Stimulated activated CD4-positive, alpha-beta T cell treated with anti-CD3 and anti-CD28 coated beads, Interleukin-4, amount 100 ng/mL, for 1 hour (primary cell): ENCODE data around the gene SPATA45.

Source experiments
- DNase-seq: peaks from one replicate; pipeline ENCODE4 v3.0.0-alpha.2; 2020

The SPATA45 gene

DNA sequence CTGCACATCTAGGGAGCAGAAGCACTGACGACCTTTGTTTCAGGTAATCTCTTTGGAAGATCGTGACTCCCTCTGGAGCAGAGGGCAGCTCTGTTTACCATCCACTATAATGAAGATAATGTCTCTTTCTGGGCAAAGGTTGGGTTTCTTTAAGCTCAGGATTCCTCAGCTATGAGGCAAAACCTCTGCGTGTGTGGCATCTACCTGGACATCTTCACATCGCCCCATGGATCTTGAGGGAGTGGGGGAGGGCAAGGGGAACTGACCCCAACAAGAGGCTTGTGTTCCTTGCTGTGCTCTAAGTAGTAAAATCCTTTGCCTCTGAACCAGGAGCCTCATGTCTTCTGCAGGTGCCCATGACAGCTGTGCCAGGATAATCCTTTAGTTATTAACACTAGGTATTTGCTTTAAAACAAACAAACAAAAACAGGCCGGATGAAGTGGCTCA, 19.6 kb downstream of the SPATA45 start:
- DNase-seq = no peak

DNA sequence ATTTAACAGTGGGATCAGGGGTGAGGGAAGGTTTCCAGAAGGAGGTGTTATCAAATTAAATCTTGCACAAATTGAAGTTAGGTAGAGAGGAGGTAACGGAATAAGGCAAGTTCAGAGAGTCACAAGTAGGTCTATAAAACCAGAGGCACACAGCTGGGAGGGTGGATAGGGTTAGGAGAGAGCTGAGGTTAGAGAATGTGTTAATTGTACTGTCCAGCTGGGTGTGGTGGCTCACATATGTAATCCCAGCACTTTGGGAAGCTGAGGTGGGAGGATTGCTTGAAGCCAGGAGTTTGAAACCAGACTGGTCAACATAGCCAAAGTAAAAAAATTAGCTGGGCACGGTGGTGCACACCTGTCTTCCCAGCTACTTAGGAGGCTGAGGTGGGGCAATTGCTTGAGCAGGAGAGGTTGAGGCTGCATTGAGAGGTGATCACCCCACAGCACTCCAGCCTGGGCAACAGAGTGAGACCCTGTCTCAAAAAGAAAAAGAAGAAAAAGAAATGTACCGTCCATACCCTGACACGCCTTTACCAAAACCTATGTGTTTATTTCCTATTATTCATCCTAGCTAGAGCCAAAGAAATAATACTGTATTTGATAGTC, 20.2 kb downstream of the SPATA45 start:
- DNase-seq = no peak

DNA sequence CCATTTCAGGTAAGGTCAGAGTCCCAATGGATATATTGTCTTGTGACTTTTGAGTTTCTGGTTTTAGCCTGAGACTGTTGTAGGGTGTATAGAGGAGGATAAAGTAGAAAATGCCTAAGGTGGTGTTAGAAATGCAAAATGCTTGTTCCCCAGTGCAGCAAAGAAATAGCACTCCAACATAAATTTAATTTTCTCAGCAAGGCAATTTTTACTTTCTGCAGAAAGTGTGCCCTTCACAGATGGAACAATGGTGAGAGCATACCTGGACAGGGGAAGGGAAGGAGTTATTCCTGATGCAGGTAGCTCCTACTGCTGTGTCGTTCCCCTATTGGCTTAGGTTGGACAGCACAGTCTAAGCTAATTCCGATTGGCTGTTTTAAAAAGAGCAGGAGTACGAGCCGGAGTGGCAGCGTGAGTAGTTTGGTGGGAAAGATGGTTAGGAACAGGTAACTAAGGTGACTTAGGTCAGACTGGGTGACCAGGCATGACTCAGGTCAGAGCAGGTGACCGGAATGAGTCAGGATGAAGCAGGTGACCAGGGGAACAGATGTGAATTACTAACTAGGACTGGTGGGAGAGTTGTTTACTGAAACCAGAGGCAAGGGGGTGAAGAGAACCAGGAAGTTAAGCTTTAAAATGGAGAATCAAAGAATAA, 21.5 kb downstream of the SPATA45 start:
- DNase-seq = no peak

DNA sequence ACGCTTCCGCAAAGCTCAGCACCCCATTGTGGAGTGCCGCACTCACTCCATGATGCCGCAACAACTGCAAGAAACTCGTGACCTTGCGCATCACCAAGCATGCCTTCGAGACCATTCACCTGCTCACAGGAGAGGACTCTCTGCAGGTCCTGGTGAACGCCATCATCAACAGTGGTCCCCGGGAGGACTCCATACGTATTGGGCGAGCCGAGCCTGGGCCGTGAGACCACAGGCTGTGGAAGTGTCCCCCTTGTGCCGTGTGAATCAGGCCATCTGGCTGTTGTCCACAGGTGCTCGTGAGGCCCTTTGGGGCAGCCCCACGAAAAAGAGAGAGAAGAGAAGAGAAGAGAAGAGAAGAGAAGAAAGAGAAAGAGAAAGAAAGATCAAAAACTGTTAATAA, 23.2 kb downstream of the SPATA45 start:
- no peak for DNase-seq

DNA sequence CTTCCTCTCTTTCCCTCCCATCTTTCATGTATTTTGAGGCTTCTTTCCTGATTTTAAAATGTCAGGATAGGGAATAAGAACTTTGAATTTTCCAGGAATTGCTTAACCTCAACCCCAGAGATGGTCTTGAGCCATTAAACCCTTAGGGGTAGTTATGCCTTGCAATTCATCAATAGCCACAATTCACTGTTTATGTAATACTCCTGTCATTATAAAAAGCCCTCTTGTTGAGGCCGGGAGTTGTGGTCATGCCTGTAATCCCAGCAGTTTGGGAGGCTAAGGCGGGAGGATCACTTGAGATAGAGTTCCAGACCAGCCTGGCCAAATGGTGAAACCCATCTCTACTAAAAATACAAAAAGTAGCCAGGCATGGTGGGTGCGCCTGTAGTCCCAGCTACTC, 24.5 kb downstream of the SPATA45 start:
- no peak for DNase-seq

DNA sequence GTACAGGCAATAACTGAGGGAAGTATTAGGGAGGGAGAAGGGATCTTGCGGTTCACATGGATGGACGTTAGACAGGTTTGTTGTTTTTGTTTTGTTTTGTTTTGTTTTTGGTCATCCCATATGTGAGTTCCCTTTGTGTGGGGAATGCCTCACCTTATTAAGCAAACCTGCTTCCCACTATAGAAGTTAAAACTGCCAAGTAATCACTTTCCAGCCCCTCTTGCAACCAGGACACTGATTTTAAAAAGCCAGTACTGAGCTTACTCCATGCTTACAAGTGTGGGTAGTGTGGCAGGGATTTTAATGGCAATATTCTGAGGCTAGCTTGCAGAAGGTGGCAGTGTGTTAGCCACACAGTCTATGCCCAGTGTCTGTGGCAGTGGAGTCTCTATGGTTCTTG, 26.5 kb downstream of the SPATA45 start:
- DNase-seq = no peak

DNA sequence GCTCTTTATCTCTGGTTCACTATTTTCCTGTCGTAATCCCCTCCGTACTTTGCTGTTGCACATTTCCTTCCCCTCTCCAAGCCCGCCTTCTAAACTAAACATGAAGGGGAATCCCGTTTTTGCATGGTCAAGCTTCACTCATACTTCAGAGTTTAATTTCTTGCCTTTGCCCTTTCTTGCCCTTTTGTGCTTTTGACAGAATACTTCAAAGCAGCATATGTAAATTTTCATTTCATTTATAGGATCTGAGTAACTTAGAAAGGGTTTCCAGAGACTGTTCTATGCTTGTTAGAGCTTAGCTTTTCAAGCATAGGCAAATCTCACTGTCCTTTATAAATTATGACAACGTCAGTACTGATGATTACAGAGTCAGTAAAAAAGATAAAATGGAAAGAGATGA, 27.7 kb downstream of the SPATA45 start:
- no peak for DNase-seq

DNA sequence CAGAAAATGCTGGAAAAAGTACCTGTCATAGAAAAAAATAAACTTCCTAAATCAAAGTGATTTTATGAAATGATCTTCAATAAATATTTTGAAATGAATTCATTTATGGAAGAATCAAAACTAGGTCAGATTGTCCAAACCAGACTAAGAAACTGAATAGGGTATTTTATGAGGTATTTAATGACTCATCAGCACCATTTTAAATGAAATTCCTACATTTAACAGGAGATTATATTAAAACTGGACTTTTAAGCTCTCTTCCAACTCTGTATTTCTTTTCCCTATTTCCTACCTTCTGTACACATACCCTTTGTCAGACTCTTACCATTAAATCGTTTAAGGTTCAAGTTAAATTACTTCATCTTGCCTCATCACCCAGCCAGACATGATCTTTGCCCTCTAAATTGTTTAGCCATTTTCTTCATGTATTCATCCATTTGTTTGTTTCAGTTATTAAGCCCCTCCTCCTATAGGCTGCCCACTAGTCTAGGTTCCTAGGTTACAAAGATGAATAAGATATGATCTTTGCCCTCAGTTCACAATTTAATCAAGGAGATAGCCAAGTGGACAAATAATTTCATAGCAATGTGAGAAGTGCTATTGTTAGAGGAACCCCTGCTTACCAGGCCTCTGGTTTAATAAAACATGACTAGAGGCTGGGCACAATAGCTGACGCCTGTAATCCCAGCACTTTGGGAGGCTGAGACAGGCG, 30.7 kb downstream of the SPATA45 start:
- no peak for DNase-seq

DNA sequence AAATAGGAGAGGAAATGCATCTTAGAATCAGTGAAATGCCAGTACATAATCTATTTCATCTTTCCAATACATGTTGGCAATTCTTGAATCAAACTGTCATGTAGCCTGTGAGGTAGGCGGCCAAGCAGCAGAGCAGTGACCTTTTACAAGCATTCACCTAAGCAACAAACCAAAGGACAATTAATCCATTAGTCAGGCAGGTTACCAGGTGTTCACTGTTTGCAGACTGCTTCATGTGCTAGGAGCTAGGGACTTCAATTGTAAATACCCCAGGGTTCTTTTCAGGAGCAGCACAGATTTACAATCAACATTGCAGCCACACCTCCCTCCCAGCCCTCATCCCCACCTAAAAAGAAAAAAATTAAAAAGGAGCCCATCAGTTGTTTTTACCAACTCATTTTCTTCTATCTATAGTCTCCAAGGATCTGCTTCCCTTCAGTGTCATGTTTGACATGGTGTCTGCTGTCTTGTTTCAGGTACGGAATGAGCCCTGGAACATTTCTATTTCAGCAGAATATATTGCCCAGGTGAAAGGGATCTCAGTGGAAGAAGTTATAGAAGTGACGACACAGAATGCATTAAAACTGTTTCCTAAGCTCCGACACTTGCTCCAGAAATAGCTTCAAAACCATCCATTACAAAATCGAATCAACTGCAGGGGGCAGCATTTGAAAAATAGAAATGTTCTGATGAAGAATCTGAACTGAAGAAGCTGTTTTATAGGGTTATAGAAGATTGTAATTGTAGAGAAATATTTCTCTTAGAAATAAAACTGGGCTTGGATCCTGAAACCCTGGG, 32.7 kb downstream of the SPATA45 start:
- no peak for DNase-seq

DNA sequence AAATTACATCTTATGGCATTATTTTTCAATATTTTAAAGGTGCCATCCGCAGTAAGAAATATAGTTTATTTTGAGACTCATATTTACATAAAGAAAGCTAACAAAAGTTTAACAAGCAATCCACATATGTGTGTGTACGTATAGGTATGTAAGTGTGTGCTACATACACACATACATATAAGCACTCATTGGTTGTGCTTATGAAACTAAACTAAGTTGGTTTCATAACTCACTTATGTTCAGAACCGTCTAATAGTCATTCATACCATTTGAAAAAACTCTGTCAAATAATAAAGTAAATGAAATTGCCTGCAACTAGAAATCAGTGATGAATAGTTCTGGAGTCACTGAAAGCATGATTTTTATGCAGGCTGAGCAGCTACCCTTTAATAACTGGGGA, 41.7 kb downstream of the SPATA45 start:
- no peak for DNase-seq

DNA sequence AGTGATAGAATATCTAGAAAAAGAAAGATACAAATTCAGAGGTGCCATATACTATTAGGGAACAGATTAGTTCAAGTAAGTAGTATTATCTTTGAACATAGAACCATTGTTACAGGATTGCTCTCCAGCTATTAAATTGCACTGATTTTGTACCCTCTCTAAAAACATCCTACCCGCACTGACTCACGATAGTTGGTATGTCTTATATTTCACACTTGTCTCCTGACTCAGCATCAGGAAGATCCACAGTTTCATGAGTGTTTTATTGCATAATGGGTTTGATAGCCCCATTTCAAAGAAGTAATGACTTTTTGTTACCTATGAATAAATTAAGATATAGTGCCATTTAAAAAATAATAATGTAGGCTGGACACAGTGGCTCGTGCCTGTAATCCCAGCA, 49.8 kb downstream of the SPATA45 start:
- DNase-seq = no peak

DNA sequence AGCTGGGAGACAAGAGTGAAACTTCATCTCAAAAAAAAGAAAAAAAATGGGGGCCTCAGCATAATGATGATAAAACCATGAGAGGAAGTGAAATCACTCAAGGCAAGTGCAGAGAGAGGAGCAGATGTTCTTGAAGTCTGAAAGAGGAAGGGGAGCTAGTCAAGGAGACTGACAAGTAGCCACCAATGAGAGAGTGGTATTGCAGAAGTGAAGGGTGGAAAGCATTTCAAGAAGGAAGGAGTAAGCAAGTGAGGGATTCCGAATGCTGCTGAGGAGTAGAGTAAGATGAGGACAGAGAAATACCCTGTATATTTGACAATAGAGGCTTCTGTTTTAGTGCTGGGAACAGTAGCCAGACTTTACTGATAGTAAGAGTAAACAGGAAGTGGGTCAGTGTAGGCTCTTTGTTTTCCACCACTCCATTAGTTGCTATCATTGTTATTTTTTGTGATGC, 52.9 kb downstream of the SPATA45 start:
- DNase-seq = no peak

DNA sequence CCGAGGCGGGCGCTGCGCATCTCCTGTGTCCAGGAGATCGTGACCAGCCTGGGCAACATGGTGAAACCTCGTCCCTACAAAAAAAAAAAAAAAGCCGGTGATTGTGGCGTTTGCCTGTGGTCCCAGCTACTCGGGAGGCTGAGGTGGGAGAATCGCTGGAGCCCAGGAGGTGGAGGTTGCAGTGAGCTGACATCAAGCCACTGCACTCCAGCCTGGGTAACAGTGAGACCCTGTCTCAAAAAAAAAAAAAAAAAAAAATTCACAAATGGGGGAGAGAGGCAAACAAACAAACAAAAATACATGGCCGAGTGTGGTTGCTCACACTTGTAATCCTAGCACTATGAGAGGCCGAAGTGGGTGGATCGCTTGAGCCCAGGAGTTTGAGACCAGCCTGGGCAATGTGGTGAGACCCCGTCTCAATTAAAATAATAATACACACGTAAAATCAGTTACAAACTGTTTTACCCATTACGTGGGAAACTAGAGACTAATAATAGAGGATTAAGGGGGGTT, 55.0 kb downstream of the SPATA45 start:
- no peak for DNase-seq

DNA sequence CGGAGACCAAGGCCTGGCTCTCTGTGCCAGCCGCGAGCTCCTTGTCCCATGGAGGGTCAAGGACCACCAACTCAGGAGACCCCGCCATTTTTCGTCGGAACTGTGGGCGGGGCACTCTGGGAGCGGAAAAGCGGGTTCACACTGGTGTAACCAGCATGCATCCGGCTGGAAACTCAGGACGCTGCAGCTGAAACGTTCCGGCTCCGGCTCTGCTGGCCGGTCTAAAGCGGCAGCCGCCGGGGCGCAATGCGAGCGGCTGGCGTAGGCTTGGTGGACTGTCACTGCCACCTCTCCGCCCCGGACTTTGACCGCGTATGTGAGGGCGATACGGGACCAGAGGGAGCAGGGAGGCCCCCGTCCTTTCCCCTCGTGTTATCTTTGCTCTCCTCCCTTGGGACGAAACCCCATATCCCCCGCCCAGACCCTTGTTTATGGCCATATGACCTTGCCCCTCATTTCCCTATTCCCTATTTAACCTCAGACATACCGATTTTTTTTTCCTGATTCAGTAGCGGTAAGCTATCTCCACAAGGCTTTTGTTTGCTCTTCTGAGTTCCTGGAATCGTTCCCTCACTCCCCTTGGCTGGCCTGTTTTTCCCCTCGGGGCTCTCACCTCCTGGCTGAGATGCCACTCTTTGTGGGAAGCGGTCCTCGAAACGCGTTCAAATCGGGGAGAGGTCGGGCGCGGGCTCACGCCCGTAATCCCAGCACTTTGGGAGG, 55.6 kb downstream of the SPATA45 start, which contains the start of the genes NSL1 and TATDN3:
Gene NSL1 (minus strand): TSS at position 102 of the 720 bp plus-strand sequence. CDS start 14 bp downstream, at position 88.
Gene TATDN3 (plus strand): TSS at position 219 of the 720 bp plus-strand sequence. CDS start 28 bp downstream, at position 247.
- peak; percentile 96 for DNase-seq

DNA sequence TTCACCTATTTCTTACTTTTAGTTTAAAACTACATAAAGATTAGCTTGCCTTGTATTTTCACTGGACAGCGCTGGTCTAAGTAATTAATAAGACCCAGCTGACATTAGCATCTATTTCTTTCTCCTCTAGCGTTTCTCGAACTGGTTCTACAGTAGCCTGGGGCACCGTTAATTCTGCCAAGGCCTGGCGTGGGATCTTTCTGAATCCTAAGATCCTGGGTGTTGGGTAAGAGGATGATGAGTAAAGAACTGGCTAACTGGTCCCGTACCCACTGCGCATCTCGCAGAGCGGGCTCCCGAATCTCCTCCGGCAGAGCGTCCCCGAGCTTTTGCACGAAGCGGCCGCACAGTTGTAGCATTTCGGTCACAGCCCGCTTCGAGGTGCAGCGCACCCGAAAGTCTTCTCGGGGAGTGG, 56.2 kb downstream of the SPATA45 start:
- DNase-seq = no peak

DNA sequence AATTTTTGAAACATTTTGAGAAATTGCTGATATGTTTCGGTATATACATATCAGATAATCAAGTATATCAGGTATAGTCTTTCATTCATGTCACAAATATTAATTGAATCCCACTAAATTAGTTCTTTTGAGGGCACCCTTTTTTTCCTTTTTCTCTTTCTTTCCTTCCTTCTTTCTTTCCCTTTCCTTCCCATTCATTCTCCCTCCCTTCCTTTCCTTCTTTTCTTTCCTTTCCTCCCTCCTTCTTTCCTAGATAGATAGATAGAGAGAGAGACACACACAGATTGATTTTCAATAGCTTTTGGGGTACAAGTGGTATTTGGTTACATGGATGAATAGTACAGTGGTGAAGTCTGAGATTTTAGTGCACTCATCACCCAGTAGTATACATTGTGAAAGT, 61.6 kb downstream of the SPATA45 start:
- no peak for DNase-seq

DNA sequence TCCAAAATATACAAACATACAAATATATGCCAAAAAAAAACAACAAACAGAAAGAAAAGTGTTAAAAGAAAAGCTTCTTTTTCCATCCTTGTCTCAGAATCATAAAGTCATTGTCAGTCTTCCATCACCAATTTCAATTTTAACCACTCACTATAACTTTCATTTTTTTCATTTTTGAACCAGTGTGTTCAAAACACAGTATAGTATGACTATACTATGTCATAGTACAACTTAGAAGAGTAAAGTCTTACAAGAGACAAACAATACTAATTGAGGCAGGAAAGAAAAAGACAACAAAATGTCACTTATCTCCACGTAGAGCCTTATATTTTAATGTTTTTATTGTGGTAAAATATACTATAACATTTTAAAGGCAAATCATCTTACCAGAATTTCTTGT, 63.5 kb downstream of the SPATA45 start:
- no peak for DNase-seq

DNA sequence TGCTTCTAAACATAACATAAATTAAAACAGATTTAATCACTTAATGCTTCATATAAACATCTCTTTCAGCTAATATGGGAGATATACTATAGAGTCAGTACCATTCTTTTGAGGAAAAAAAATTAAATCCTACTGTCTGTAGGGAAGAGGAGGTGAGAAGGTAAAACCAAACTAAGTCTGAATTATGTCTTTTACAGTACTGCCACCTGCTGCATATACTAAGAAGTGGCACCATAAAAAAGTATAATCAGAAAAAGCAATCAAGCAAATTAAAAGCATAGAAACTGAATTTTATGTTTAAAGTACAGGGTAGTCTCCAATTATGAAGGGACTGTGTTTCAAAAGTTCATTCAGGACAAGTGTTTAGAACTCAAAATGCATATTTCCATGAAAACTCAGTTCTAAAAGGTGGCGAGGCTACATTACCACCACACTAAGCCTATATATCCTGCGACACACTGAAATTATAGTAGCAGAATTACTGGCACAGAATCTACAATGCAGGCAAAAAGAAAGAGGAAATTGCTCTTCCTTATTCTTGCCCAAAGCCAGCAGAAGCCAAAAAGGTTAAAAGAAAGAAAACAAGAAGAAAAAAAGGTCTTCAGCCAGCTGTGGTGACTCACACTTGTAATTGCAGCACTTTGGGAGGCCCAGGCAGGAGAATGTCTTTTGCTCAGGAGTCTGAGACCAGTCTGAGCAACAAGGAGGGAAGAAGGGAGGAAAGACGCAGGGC, 64.9 kb downstream of the SPATA45 start:
- DNase-seq = no peak

DNA sequence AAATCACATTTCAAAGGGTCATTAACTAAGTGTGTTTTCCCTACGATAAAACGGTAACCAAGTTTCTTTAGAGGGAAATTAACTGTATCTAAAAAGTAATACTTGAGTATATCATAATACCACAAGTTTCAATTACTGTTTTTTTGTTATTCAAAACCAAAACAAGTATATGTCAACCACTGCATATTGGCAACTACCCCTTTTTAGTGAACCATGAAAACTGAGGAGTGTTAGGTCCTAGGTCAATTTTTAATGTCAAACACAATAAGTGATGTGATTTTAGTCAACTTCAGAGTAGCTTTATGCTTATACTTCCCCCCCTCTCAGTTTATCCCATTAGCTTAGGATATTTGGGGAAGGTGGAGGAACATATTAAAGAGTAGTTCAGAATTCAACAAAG, 66.2 kb downstream of the SPATA45 start:
- DNase-seq = no peak

DNA sequence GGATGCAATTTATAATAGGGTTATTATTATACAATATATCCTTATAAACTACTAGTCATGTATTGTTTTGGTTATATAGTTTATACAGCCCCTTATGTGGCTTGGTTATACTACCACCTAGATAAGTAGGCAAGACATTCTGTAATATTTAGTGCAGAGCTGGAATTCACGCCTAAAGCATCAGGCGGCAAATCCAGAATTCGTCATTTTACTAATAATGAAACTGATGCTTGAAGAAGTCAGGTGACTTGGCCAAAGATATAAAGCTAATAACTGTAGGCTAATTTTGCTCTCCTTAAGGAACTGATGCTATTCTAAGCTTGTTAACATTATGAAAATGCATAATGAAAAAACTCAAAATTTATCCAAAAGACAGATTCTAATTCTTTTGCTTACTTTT, 66.7 kb downstream of the SPATA45 start:
- no peak for DNase-seq
